SU-DHL-6 (cell line): ENCODE measurements around the gene PLAAT2.

ENCODE experiments used
- H2AFZ ChIP-seq: fragments of 200-600 bp; sonication (generic); 2 replicates; pipeline ENCODE4 v1.6.1; 2014; ENCODE audit warnings: low read depth, mild to moderate bottlenecking, moderate library complexity, mixed read lengths, antibody characterized with exemption, low read length; ENCODE audit not compliant: severe bottlenecking
- H3F3A ChIP-seq: fragments of 200-600 bp; shearing (Covaris generic); 2 replicates; pipeline ENCODE4 v1.6.0; 2016; ENCODE audit warnings: antibody characterized with exemption, mild to moderate bottlenecking; ENCODE audit not compliant: insufficient read depth
- H3K27ac ChIP-seq: fragments of 200-600 bp; sonication (generic); 2 replicates; pipeline ENCODE4 v1.5.1; 2016; ENCODE audit warnings: low read depth, mild to moderate bottlenecking, low read length, moderate library complexity, mixed read lengths
- H3K27me3 ChIP-seq: fragments of 200-600 bp; sonication (generic), shearing (Covaris generic); 2 replicates; pipeline ENCODE4 v1.6.0; 2014; ENCODE audit warnings: mild to moderate bottlenecking, low read length
- H3K36me3 ChIP-seq: fragments of 200-600 bp; sonication (generic); 2 replicates; pipeline ENCODE4 v1.6.1; 2014; ENCODE audit warnings: mild to moderate bottlenecking, low read length, mixed read lengths
- H3K4me2 ChIP-seq: fragments of 300-600, 200-600 bp; shearing (Covaris generic), sonication (generic); 2 replicates; pipeline ENCODE4 v1.6.0; 2014; ENCODE audit warnings: low read length, low read depth, mild to moderate bottlenecking; ENCODE audit not compliant: poor library complexity, severe bottlenecking
- H3K4me3 ChIP-seq: fragments of 200-600 bp; sonication (generic); 2 replicates; pipeline ENCODE4 v1.5.1; 2014; ENCODE audit warnings: antibody characterized with exemption, low read length, mild to moderate bottlenecking, mixed read lengths; ENCODE audit not compliant: insufficient read depth, poor library complexity, severe bottlenecking
- H3K79me2 ChIP-seq: fragments of 200-600 bp; sonication (generic); 2 replicates; pipeline ENCODE4 v1.6.1; 2014; ENCODE audit warnings: mild to moderate bottlenecking, low read length, moderate library complexity; ENCODE audit not compliant: insufficient read depth
- H3K9ac ChIP-seq: fragments of 200-600 bp; sonication (generic); 2 replicates; pipeline ENCODE4 v1.7.0; 2014; ENCODE audit warnings: mild to moderate bottlenecking, low read length
- H3K9me2 ChIP-seq: fragments of 200-600 bp; sonication (generic); replicated peaks from 2 replicates; pipeline ENCODE4 v1.6.1; 2014; ENCODE audit warnings: low read length; ENCODE audit not compliant: insufficient read depth
- H3K9me3 ChIP-seq: fragments of 200-600 bp; sonication (generic); 2 replicates; pipeline ENCODE4 v1.6.1; 2014; ENCODE audit warnings: low read length, mixed read lengths; ENCODE audit not compliant: insufficient read depth
- H4K20me1 ChIP-seq: fragments of 200-600 bp; sonication (generic); 2 replicates; pipeline ENCODE4 v1.6.1; 2014; ENCODE audit warnings: low read depth, mild to moderate bottlenecking, antibody characterized with exemption, low read length, moderate library complexity, mixed read lengths
- EZH2phosphoT487 ChIP-seq: fragments of 200-600 bp; sonication (generic), shearing (Covaris generic); conservative IDR thresholded peaks from 2 replicates; pipeline ENCODE4 v1.6.1; 2018; ENCODE audit warnings: mild to moderate bottlenecking, antibody characterized with exemption, low read length, moderate library complexity, mixed read lengths
- TF ChIP-seq, protein P1 (sequence below): fragments of 200-600 bp; sonication (generic); IDR thresholded peaks from one replicate; pipeline ENCODE4 v1.5.1; 2017; ENCODE audit warnings: antibody characterized with exemption, mild to moderate bottlenecking, low read length, moderate library complexity; ENCODE audit not compliant: insufficient read depth, poor library complexity, severe bottlenecking

Gene PLAAT2

GRCh38 chr11:63610604-63611394, 47.6 kb upstream of the PLAAT2 start:
- no peaks in the 10 kb centered on the region for H3K36me3 ChIP-seq
- no peak overlapping the region for H3K9ac ChIP-seq
- H3K4me2 ChIP-seq: no peak overlapping the region
- TF ChIP-seq EZH2phosphoT487: no peak
- TF ChIP-seq, protein P1, sequence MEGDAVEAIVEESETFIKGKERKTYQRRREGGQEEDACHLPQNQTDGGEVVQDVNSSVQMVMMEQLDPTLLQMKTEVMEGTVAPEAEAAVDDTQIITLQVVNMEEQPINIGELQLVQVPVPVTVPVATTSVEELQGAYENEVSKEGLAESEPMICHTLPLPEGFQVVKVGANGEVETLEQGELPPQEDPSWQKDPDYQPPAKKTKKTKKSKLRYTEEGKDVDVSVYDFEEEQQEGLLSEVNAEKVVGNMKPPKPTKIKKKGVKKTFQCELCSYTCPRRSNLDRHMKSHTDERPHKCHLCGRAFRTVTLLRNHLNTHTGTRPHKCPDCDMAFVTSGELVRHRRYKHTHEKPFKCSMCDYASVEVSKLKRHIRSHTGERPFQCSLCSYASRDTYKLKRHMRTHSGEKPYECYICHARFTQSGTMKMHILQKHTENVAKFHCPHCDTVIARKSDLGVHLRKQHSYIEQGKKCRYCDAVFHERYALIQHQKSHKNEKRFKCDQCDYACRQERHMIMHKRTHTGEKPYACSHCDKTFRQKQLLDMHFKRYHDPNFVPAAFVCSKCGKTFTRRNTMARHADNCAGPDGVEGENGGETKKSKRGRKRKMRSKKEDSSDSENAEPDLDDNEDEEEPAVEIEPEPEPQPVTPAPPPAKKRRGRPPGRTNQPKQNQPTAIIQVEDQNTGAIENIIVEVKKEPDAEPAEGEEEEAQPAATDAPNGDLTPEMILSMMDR: no peak
- H3K4me3 ChIP-seq: no peak overlapping the region
- no peaks in the 10 kb centered on the region for H3K9me3 ChIP-seq
- no peaks in the 10 kb centered on the region for H3K27me3 ChIP-seq
- H3K79me2 ChIP-seq: no peaks in the 10 kb centered on the region
- no peak overlapping the region for H2AFZ ChIP-seq
- no peaks in the 10 kb centered on the region for H3F3A ChIP-seq
- H3K9me2 ChIP-seq: no peaks in the 10 kb centered on the region
- no peak overlapping the region for H3K27ac ChIP-seq
- no peaks in the 10 kb centered on the region for H4K20me1 ChIP-seq

DNA sequence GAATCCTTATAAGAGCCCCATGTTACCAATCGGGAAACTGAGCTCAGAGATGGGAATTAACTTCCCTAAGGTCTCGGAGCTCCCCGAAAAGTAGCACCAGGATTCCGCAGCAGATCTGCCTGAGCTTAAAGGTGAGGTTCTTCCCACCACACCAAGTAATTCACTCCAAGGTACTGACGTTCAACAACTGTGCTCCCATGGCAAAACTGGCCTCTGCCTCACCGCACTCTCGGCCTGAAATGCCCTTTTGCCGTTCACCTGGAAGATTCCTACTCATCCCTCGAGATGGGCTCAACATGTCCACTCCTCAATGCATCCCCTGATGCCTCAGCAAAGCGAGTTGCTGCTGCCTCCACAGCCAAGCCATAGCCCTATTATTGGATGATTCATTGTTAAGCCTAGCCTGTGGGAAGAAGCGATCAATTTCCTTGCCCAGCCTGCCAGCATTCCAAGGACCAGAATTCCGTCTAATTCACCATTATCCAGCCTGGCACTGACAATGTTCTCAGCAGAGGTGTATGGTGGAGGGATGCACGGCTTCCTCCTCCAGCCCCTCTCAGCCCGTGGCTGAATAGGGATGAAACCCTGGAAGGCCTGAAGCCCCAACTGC, 46.9 kb upstream of the PLAAT2 start:
- H3F3A ChIP-seq: no peaks in the 10 kb centered on the region
- no peak overlapping the region for H2AFZ ChIP-seq
- H3K4me3 ChIP-seq: no peak overlapping the region
- H3K27ac ChIP-seq: no peak overlapping the region
- H3K36me3 ChIP-seq: no peaks in the 10 kb centered on the region
- no peaks in the 10 kb centered on the region for H3K79me2 ChIP-seq
- H4K20me1 ChIP-seq: no peaks in the 10 kb centered on the region
- no peak overlapping the region for H3K4me2 ChIP-seq
- H3K27me3 ChIP-seq: no peaks in the 10 kb centered on the region
- TF ChIP-seq, protein P1: no peak
- TF ChIP-seq EZH2phosphoT487: no peak
- H3K9me2 ChIP-seq: no peaks in the 10 kb centered on the region
- no peak overlapping the region for H3K9ac ChIP-seq
- H3K9me3 ChIP-seq: no peaks in the 10 kb centered on the region

- Histone ChIP-seq H3K79me2 (no peaks in the 10 kb centered on the region), H3K36me3 (no peaks in the 10 kb centered on the region), H3K27ac (no peak overlapping the region), H4K20me1 (no peaks in the 10 kb centered on the region), H3K9ac (no peak overlapping the region), H3K4me3 (no peak overlapping the region), H3K9me2 (no peaks in the 10 kb centered on the region), H3K9me3 (no peaks in the 10 kb centered on the region), H3F3A (no peaks in the 10 kb centered on the region), H3K4me2 (no peak overlapping the region), H2AFZ (no peak overlapping the region), H3K27me3 (no peaks in the 10 kb centered on the region)
- TF ChIP-seq EZH2phosphoT487: no peak
- TF ChIP-seq, protein P1: no peak
Observed at GRCh38 chr11:63609536-63609935, 46.4 kb upstream of the PLAAT2 start.
